Measurements from ENCODE around the gene STK17A. TPM values are rescaled to one million over a fixed set of nuclear protein-coding genes. Genes with fewer than 3 reads are reported as not detected.

Gene STK17A
- 87.2 and 111 TPM in 2 replicates for total RNA-seq

DNA sequence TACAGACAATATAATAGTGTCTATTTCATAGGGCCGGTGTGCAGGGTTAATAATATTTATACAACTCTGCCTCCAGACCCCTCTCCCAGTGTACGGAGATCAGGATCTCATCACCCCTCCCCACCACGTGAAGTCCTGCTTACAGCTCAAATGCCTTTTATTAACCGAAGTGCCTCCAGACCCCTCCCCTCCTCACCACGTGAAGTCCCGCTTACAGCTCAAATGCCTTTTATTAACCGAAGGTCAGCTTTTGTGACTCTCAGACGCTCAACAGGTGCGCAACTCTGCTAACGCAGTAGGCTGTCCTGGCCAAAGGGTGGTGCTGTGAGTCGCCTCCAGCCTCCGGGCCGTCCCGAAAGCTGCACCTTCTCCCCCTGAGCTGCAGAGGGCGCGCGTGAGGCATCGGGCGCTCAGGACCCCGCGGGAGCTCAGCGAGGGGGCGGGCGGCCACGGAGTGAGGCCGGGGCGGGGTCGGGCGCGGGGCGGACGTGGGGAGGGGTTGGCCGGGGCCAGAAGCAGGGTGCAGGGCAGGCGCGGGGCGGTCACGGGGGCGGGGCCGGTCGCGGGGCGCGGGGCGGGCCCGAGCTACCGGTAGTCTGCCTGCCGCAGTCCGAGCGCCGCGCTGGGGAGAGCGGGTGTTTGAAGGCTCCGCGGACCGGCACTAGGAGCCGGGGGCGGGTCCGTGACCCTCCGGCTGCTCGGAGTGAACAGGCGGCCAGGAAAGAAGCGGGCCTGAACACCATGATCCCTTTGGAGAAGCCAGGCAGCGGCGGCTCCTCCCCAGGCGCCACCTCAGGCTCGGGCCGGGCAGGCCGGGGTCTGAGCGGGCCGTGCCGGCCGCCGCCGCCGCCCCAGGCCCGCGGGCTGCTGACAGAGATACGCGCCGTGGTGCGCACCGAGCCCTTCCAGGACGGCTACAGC is at the start of gene STK17A:
TSS of gene STK17A (plus strand) at position 606 of the 921 bp plus-strand sequence. CDS start at position 742, 136 bp downstream.

Other genes starting within 250 kb of the STK17A start
- gene COA1, start 146.4 kb downstream of the STK17A start, total RNA-seq = 49.3 and 65.3 TPM in 2 replicates
- gene BLVRA, start 175.6 kb downstream of the STK17A start, total RNA-seq = 62.6 and 76.1 TPM in 2 replicates